H9 (cell line): Measurements from ENCODE around the gene TMCC1. TPM values are rescaled to one million over a fixed set of nuclear protein-coding genes. Genes with fewer than 3 reads are reported as not detected.

Experiments
- DNase-seq: peaks from one replicate; pipeline ENCODE4 v3.0.0-alpha.2; 2017
- H2AFZ ChIP-seq: one replicate; pipeline ENCODE4 v1.6.1; 2013; ENCODE audit warnings: mild to moderate bottlenecking, low read length, control low read depth, moderate library complexity
- H2AK5ac ChIP-seq: 2 replicates; pipeline ENCODE4 v1.6.1; 2013; ENCODE audit warnings: low read length, control low read depth, mixed read lengths; ENCODE audit not compliant: insufficient read length
- H2BK120ac ChIP-seq: one replicate; pipeline ENCODE4 v1.6.1; 2013; ENCODE audit warnings: low read depth, mild to moderate bottlenecking, low read length, control low read depth, inconsistent platforms; ENCODE audit not compliant: poor library complexity, severe bottlenecking
- H2BK12ac ChIP-seq: 2 replicates; pipeline ENCODE4 v1.6.1; 2013; ENCODE audit warnings: low read length, control low read depth, mixed read lengths, low read depth; ENCODE audit not compliant: insufficient read length
- H2BK15ac ChIP-seq: 2 replicates; pipeline ENCODE4 v1.6.1; 2013; ENCODE audit warnings: low read depth, low read length, control low read depth
- H2BK20ac ChIP-seq: one replicate; pipeline ENCODE4 v1.6.1; 2013; ENCODE audit warnings: low read depth, mild to moderate bottlenecking, low read length, control low read depth, inconsistent platforms; ENCODE audit not compliant: poor library complexity, severe bottlenecking
- H2BK5ac ChIP-seq: 2 replicates; pipeline ENCODE4 v1.6.1; 2013; ENCODE audit warnings: low read length, control low read depth, mixed read lengths; ENCODE audit not compliant: insufficient read length
- H3K14ac ChIP-seq: 2 replicates; pipeline ENCODE4 v1.6.1; 2013; ENCODE audit warnings: low read length, control low read depth; ENCODE audit not compliant: insufficient read depth
- H3K18ac ChIP-seq: 2 replicates; pipeline ENCODE4 v1.6.1; 2013; ENCODE audit warnings: low read depth, mild to moderate bottlenecking, mixed read lengths, low read length, control low read depth; ENCODE audit not compliant: insufficient read length
- H3K23ac ChIP-seq: 2 replicates; pipeline ENCODE4 v1.6.1; 2013; ENCODE audit warnings: low read length, control low read depth, mixed read lengths, low read depth; ENCODE audit not compliant: insufficient read length
- H3K23me2 ChIP-seq: 2 replicates; pipeline ENCODE4 v1.6.1; 2013; ENCODE audit warnings: low read depth, mild to moderate bottlenecking, mixed read lengths, low read length, control low read depth; ENCODE audit not compliant: insufficient read length, poor library complexity, severe bottlenecking
- H3K27ac ChIP-seq: 2 replicates; pipeline ENCODE4 v1.5.1; 2013; ENCODE audit warnings: low read length, control low read depth, mixed read lengths, low read depth; ENCODE audit not compliant: insufficient read length
- H3K27me3 ChIP-seq: 2 replicates; pipeline ENCODE4 v1.6.1; 2013; ENCODE audit warnings: low read length, control low read depth, inconsistent platforms; ENCODE audit not compliant: insufficient read depth
- H3K4ac ChIP-seq: 2 replicates; pipeline ENCODE4 v1.6.1; 2013; ENCODE audit warnings: low read depth, mild to moderate bottlenecking, control low read depth, inconsistent platforms, low read length, moderate library complexity
- H3K4me1 ChIP-seq: 2 replicates; pipeline ENCODE4 v1.6.1; 2013; ENCODE audit warnings: low read length, control low read depth, inconsistent platforms; ENCODE audit not compliant: insufficient read depth
- H3K4me2 ChIP-seq: 2 replicates; pipeline ENCODE4 v1.6.1; 2013; ENCODE audit warnings: low read length, control low read depth, mixed read lengths; ENCODE audit not compliant: insufficient read length, insufficient read depth
- H3K56ac ChIP-seq: 2 replicates; pipeline ENCODE4 v1.6.1; 2013; ENCODE audit warnings: low read depth, mild to moderate bottlenecking, mixed read lengths, low read length, control low read depth; ENCODE audit not compliant: insufficient read length
- H3K79me1 ChIP-seq: 2 replicates; pipeline ENCODE4 v1.6.1; 2013; ENCODE audit warnings: low read depth, mild to moderate bottlenecking, moderate library complexity, low read length, control low read depth, inconsistent platforms; ENCODE audit not compliant: insufficient read depth, poor library complexity, severe bottlenecking
- H3K79me2 ChIP-seq: 2 replicates; pipeline ENCODE4 v1.6.1; 2013; ENCODE audit warnings: low read length, control low read depth, inconsistent platforms; ENCODE audit not compliant: insufficient read depth
- H3K9ac ChIP-seq: 2 replicates; pipeline ENCODE4 v1.6.1; 2013; ENCODE audit warnings: low read length, control low read depth, mixed read lengths; ENCODE audit not compliant: insufficient read length; ENCODE audit errors: extremely low read depth
- H3K9me3 ChIP-seq: one replicate; pipeline ENCODE4 v1.6.1; 2013; ENCODE audit warnings: low read depth, low read length, inconsistent platforms; ENCODE audit not compliant: control insufficient read depth
- H3T11ph ChIP-seq: one replicate; pipeline ENCODE4 v1.6.1; 2013; ENCODE audit warnings: mild to moderate bottlenecking, low read length, control low read depth, inconsistent platforms
- H4K20me1 ChIP-seq: one replicate; pipeline ENCODE4 v1.6.1; 2013; ENCODE audit not compliant: control insufficient read depth, insufficient read length, insufficient read depth
- H4K5ac ChIP-seq: 2 replicates; pipeline ENCODE4 v1.6.1; 2013; ENCODE audit warnings: low read depth, mild to moderate bottlenecking, mixed read lengths, low read length, control low read depth; ENCODE audit not compliant: insufficient read length
- H4K8ac ChIP-seq: replicated peaks from 2 replicates; pipeline ENCODE4 v1.6.1; 2013; ENCODE audit warnings: low read length, control low read depth, mixed read lengths, low read depth; ENCODE audit not compliant: insufficient read length
- H4K91ac ChIP-seq: 2 replicates; pipeline ENCODE4 v1.6.1; 2013; ENCODE audit warnings: low read depth, mild to moderate bottlenecking, moderate library complexity, mixed read lengths, low read length, control low read depth; ENCODE audit not compliant: insufficient read length
- H3K27ac Mint-ChIP-seq, 3 experiments: 2 replicates in 2 of 3; 3 replicates in 1 of 3; pipeline ENCODE4 v1.8.0; 2020 to 2021; ENCODE audit warnings: mixed read lengths in 3 of 3, mild to moderate bottlenecking in 1 of 3, moderate library complexity in 1 of 3
- H3K27me3 Mint-ChIP-seq: 2 replicates; pipeline ENCODE4 v1.8.0; 2021; ENCODE audit warnings: low read depth, mild to moderate bottlenecking, moderate library complexity, mixed read lengths
- H3K36me3 Mint-ChIP-seq, 3 experiments: 2 replicates in 2 of 3; 3 replicates in 1 of 3; pipeline ENCODE4 v1.8.0; 2020 to 2021; ENCODE audit warnings: low read depth in 3 of 3, mixed read lengths in 3 of 3; ENCODE audit not compliant: insufficient read depth in 1 of 3
- H3K4me1 Mint-ChIP-seq, 2 experiments: 2 replicates each; pipeline ENCODE4 v1.8.0; 2020; ENCODE audit warnings: mixed read lengths in 2 of 2
- H3K4me3 Mint-ChIP-seq, 2 experiments: 2 replicates in 1 of 2; 3 replicates in 1 of 2; pipeline ENCODE4 v1.8.0; 2020 to 2021; ENCODE audit warnings: mild to moderate bottlenecking in 2 of 2, mixed read lengths in 2 of 2, moderate library complexity in 1 of 2
- H3K9me3 Mint-ChIP-seq, 2 experiments: 2 replicates in 1 of 2; 3 replicates in 1 of 2; pipeline ENCODE4 v1.8.0; 2020; ENCODE audit warnings: mild to moderate bottlenecking in 2 of 2, mixed read lengths in 2 of 2, moderate library complexity in 1 of 2
- CTCF ChIP-seq: fragments of 200-600 bp; sonication (generic); conservative IDR thresholded peaks from 3 replicates; pipeline ENCODE4 v1.8.0; 2021; ENCODE audit warnings: antibody characterized with exemption, mild to moderate bottlenecking
- WGBS: extraction: QIAGEN DNeasy Blood & Tissue Kit; methylation state at CpG from one replicate; pipeline ENCODE4 v1.1.7; 2013; ENCODE audit warnings: missing lambda C conversion rate, low lambda C conversion rate, mixed read lengths; ENCODE audit not compliant: insufficient read length; ENCODE audit errors: extremely low coverage; 5-methylcytosine and 5-hydroxymethylcytosine counted together
- total RNA-seq: library from RNA; stranded (reverse); gene quantifications from 2 replicates; pipeline ENCODE4 v1.2.1, GENCODE V29; 2021

TMCC1 gene
- total RNA-seq, 1 experiment from 2014 or later: 24.4 TPM

GRCh38 chr3:129621626-129622225 lies 271.8 kb downstream of the TMCC1 start:
- no peak overlapping the region for H3K14ac ChIP-seq
- H4K8ac ChIP-seq: no peak overlapping the region
- H3K4me2 ChIP-seq: no peak overlapping the region
- H3K23ac ChIP-seq: no peak overlapping the region
- H2BK120ac ChIP-seq: no peak overlapping the region
- no peaks in the 10 kb centered on the region for H3K79me2 ChIP-seq
- no peaks in the 10 kb centered on the region for H3K9me3 Mint-ChIP-seq
- no peak overlapping the region for H2BK20ac ChIP-seq
- no peak overlapping the region for H2AFZ ChIP-seq
- H3K4ac ChIP-seq: no peak overlapping the region
- no peak for TF ChIP-seq CTCF
- no peak overlapping the region for H3K4me3 Mint-ChIP-seq
- H3K23me2 ChIP-seq: no peaks in the 10 kb centered on the region
- H4K20me1 ChIP-seq: no peaks in the 10 kb centered on the region
- no peak overlapping the region for H3K9ac ChIP-seq
- no peak overlapping the region for H3K18ac ChIP-seq
- peaks cover 23 to 34% of the 10 kb centered on the region in 2 experiments for H3K4me1 Mint-ChIP-seq
- H3K56ac ChIP-seq: no peak overlapping the region
- peaks cover 6% of the 10 kb centered on the region; the same call in 1 of the 2 replicates for H3K4me1 ChIP-seq
- no peaks in the 10 kb centered on the region for H3K27me3 ChIP-seq
- H3K27ac ChIP-seq: no peak overlapping the region
- H4K5ac ChIP-seq: no peak overlapping the region
- no peak overlapping the region for H3T11ph ChIP-seq
- no peak overlapping the region for H2AK5ac ChIP-seq
- H3K27me3 Mint-ChIP-seq: no peaks in the 10 kb centered on the region; the same call in 1 of the 2 replicates
- peak overlapping the region in 2 of 3 experiments; percentile 44 to 68; a peak in 2 of 7 replicates for H3K27ac Mint-ChIP-seq
- WGBS: no CpG with 5 or more reads among the region's 14 CpGs
- H2BK5ac ChIP-seq: no peak overlapping the region
- H2BK15ac ChIP-seq: no peak overlapping the region
- no peaks in the 10 kb centered on the region for H3K79me1 ChIP-seq
- H2BK12ac ChIP-seq: no peak overlapping the region
- H4K91ac ChIP-seq: no peak overlapping the region
- peak; percentile 46 for DNase-seq
- H3K36me3 Mint-ChIP-seq: no peaks in the 10 kb centered on the region; a peak in 1 of 7 replicates
- H3K9me3 ChIP-seq: no peaks in the 10 kb centered on the region
